GM19395 (cell line): Measurements from ENCODE around the gene HIF1A.

Experiments used
- ATAC-seq: cut with Tn5 transposase; IDR thresholded peaks from one replicate; pipeline ENCODE4 v1.9.1; 2021; ENCODE audit warnings: mild to moderate bottlenecking, moderate library complexity; ENCODE audit not compliant: unreplicated experiment

The HIF1A gene

DNA sequence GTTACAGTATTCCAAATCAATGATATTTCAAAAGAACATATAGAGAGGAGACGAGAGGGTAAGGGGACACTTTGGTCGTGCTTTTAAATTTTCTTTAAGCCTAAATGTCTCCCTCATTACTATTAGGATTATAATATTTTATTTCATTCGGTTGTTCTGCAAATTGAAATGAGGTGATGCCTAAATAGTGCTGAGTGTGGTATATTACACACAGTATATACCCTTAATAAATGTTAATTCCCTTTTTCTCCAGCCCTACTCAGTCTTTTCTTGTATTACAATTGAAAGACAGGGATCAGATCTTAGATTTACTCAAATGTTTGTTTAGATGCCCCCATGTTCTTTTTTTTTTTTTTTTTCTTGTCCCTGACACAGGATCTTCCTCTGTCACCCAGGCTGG, 74.6 kb downstream of the HIF1A start:
- ATAC-seq, result no peak

DNA sequence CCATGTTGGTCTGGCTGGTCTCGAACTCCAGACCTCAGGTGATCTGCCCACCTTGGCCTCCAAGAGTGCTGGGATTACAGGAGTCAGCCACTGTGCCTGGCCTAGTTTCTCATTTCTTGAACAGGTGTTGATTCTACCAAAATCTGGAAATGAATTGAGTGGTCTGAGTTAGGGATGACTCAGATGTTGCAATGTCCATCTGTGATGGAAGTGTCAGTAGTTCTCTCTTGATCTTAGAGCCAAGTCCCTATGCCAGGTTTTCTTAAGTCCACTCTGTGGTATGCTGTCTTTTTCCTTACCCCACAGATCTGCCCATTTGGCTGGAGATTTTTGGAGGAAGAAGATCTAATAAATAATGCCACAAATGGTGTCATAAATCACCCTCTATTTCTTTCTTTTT, 79.5 kb downstream of the HIF1A start:
- no peak for ATAC-seq

DNA sequence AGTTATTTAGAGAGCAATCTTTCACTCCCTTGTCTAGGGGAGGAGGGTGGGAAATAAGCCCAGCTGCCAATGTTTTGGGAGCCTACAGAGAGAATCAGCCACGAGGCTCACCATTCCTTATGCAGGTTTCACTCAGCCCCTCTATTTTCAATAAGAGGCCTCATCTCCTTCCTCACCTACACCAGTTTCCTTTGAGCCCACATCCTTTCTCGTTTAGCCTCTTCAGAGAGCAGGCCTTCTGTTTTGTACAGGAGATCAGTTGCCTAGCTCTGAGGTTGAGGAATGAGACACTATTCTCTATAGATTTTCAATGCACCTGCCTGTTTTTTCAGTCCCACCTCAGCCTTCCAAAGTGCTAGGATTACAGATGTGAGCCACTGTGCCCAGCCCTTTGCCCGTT, 84.8 kb downstream of the HIF1A start:
- ATAC-seq, result no peak

DNA sequence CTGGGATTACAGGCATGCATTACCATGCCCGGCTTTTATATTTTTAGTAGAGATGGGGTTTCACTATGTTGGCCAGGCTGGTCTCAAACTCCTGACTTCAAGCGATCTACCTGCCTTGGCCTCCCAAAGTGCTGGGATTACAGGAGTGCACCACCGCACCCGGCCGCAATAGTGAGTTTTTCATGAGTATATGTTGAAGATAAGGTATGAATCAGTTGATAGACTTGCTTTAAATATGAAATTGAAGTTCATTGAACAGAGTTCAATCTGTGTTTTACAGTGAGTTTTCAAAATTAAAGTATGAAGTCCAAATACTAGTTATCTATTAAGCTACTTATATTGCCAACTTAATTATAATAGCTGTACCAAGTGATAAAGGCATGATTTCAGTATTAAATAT, 102.0 kb downstream of the HIF1A start:
- ATAC-seq, result no peak
